GM08714 (cell line): ENCODE data around the gene TMEM131L.
"Not testable (repeated sequence)": the region's sequence is repeated elsewhere in the genome, so short reads cannot be mapped to it uniquely, and the experiment has no call there.

Source experiments
- H3K4me3 ChIP-seq: fragments of 200-500 bp; sonication (Bioruptor generic); 2 replicates; pipeline ENCODE4 v1.5.1; 2014; ENCODE audit warnings: mild to moderate bottlenecking, low read length, inconsistent platforms
- ZNF274 ChIP-seq: IDR thresholded peaks from 2 replicates; pipeline ENCODE4 v1.6.1; 2012; ENCODE audit warnings: mild to moderate bottlenecking, low read depth, low read length

The TMEM131L gene

DNA sequence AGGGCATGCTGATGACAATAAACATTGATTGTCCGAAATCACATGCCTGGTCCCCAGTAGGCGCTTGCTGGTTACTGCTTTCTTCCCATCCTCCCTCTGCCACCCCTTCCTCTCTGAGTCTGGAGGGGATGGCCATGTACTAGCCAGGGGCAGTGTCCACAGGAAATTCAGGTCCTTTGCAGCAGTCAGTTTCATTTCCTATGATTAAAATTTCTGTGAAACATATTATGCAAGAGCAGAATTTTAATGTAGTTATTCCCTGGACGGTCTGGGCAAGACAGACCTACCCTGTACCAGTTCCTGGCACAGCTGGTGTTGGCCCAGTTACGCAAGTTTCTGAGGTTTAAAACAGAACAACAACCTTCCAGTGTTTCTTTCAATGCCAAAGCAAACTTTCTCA lies 189.8 kb downstream of the TMEM131L start:
- no peak for TF ChIP-seq ZNF274
- H3K4me3 ChIP-seq, result no peak overlapping the region

DNA sequence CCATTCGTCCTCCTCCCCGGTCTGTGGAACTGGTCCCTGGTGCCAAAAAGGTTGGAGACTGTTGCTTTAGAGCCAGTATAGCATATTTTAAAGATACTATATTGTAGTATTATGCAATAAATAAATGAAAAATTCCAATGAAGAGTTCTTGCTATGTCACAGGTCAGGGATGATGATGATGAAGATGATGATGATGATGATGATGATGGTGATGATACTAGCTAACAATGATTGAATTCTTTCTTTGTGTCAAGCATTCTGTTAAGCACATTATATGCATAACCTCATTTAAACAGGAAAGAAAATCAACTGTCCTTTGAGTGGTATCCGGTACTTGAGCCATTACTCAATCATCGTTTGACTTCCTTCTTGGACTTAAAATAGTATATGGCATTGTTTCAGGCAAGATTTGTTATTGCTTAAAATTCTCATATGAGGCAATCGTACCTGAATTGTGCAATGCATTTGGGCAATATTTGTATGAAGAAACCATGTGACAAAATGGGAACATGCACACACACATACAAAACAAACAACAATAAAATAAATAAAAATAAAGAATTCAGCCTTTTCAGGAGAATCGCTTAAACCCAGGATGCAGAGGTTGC lies 195.2 kb downstream of the TMEM131L start:
- TF ChIP-seq ZNF274, result no peak

GRCh38 chr4:153661908-153662307 lies 195.7 kb downstream of the TMEM131L start:
- TF ChIP-seq ZNF274, result no peak
- no peak overlapping the region for H3K4me3 ChIP-seq

More for the DNA sequence above, 195.2 kb downstream of the TMEM131L start:
- H3K4me3 ChIP-seq, result no peak overlapping the region

DNA sequence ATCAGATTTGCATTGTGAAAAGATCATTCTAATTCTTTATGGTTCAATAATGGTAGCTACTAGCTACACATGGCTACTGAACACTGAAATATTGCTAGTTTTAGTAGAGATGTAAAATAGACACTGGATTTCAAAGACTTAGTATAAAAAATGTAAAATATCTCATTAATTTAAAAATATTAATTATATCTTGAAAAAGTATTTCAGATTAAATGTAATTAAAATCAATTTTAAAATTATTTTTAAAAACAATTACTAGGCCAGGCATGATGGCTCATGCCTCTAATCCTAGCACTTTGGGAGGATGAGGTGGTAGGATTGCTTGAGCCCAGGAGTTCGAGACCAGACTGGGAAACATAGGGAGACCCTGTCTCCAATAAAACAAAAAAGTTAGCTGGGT lies 197.5 kb downstream of the TMEM131L start:
- no peak overlapping the region for H3K4me3 ChIP-seq
- no peak for TF ChIP-seq ZNF274

DNA sequence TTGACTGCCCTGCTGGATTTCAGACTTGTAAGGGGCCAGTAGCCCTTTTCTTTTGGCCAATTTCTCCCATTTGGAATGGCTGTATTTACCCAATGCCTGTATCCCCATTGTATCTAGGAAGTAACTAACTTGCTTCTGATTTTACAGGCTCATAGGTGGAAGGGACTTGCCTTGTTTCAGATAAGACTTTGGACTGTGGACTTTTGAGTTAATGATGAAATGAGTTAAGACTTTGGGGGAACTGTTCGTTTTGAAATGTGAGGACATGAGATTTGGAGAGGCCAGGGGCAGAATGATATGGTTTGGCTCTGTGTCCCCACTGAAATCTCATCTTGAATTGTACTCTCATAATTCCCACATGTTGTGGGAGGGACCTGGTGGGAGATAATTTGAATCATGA lies 200.3 kb downstream of the TMEM131L start:
- H3K4me3 ChIP-seq, result not testable (repeated sequence)

GRCh38 chr4:153668647-153669046 lies 202.5 kb downstream of the TMEM131L start:
- no peak overlapping the region for H3K4me3 ChIP-seq

DNA sequence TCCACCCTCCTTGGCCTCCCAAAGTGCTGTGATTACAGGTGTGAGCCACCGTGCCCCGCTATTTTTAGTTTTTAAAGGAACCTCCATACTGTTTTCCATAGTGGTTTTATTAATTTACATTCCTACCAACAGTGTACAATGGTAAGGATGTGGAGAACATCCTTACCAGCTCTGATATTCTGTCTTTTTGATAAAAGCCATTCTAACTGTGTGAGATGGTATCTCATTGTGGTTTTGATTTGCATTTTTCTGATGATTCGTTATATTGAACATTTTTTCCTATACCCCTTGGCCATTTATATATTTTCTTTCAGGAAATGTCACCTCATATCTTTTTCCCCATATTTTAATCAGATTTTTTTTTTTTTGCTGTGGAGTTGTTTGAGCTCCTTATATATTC lies 203.7 kb downstream of the TMEM131L start:
- TF ChIP-seq ZNF274, result no peak
- no peak overlapping the region for H3K4me3 ChIP-seq

More at GRCh38 chr4:153668647-153669046, 202.5 kb downstream of the TMEM131L start:
- no peak for TF ChIP-seq ZNF274

- no peak for TF ChIP-seq ZNF274
- no peak overlapping the region for H3K4me3 ChIP-seq
These were observed 210.3 kb downstream of the TMEM131L start for GRCh38 chr4:153676486-153676885.

GRCh38 chr4:153676984-153677383 lies 210.8 kb downstream of the TMEM131L start:
- no peak overlapping the region for H3K4me3 ChIP-seq
- TF ChIP-seq ZNF274, result no peak

DNA sequence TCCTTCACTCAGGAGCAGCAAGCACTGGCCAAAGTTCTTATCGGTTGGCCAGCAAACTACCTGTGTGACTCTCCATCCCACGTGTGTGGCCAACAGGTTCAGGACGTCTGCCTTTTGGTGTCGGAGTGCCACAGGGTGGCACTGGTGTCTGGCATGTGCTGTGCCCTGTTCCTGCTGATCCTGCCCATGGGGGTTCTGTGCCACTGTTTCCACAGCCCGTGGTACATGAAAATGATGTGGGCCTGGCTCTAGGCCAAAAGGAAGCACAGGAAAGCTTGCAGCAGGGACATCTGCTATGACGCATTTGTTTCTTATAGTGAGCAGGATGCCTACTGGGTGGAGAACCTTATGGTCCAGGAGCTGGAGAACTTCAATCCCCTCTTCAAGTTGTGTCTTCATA lies 213.3 kb downstream of the TMEM131L start:
- TF ChIP-seq ZNF274, result no peak
- H3K4me3 ChIP-seq, result no peak overlapping the region

DNA sequence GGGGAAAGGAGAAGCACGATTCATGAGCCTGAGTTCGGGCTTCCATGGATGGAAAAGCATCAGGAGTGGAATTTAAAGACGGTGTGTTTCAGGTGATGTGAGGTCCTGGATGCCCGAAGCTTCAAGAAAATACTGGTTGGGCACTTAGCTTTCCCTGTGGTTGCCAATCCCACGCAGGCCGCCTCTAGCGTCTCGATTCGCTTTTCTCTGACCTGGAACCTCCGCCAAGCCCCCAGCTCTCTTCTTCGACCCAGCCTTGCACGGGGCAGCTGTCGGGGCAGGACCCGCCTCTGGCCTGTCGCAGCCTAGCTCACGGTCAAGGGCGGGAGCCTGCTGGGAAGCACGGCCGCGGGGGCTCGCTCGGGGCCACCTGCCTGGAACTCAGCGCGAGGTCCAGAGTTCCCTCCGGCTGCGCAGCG lies 217.6 kb downstream of the TMEM131L start:
- no peak for TF ChIP-seq ZNF274
- H3K4me3 ChIP-seq, result peak overlapping the region; percentile 66; the same call in 1 of the 2 replicates

GRCh38 chr4:153684182-153684970 lies 218.2 kb downstream of the TMEM131L start, which contains the start of gene TLR2:
Gene TLR2 (plus strand): TSS chr4:153684280. CDS start chr4:153702908, 18,628 bp downstream.
- H3K4me3 ChIP-seq, result peak within 1 kb of the TSS; percentile 66; the same call in 1 of the 2 replicates
- no peak for TF ChIP-seq ZNF274

GRCh38 chr4:153684971-153685371 lies 218.8 kb downstream of the TMEM131L start:
- peak overlapping the region; percentile 66; the same call in 1 of the 2 replicates for H3K4me3 ChIP-seq
- no peak for TF ChIP-seq ZNF274
